Amniotic epithelial cell (primary cell): ENCODE results near the gene ALG12.

ENCODE experiments used
- DNase-seq: peaks from one replicate; pipeline ENCODE4 v3.0.0-alpha.2; 2010; ENCODE audit warnings: low read depth

The ALG12 gene

DNA sequence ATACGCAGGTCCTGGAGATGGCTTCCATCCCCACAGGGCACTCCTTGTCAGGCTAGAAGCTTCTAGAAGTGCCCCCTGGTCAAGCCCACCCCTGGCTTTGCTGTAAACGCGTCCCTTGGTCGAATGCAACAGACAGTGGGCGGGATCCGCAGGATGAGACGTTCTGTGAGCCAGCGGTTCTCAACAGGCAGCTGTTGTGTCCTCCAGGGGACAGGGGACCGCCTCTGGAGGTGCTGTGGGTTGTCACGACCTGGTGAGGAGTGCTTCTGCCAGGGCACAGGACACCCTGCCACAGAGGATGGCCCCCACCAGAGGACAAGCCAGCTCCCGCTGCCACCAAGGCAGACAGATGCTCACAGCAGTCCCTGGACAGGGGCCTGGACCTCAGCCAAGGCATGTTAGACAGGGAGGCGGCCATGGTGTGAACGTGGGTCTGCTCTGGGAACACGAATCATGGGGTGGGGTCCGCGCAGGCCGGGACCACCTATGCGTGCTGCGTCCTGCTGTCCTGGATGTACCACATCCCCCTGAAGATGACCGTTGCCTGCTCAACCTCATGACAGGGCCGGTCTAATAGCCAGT is 11.8 kb upstream of the ALG12 start:
- no peak for DNase-seq

GRCh38 chr22:49929211-49929979 is 11.2 kb upstream of the ALG12 start:
- DNase-seq = no peak

- DNase-seq = no peak
Measured at GRCh38 chr22:49928555-49929210, 10.4 kb upstream of the ALG12 start.

DNA sequence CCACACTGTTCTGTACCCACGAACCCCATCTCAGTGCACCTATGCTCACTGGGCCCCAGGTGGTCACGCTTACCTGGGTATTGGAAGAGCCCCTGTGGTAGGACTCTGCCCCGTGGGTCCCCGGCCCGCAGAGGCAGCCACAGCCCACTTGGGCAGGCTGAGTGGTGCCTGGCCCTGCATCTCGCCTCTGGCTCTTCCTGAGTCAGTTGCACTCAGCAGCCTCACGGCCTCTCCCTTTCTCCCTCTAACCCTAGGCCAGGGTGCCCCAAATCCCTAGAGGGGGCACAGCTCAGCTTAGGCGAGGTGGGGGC is 9.9 kb upstream of the ALG12 start:
- no peak for DNase-seq

DNA sequence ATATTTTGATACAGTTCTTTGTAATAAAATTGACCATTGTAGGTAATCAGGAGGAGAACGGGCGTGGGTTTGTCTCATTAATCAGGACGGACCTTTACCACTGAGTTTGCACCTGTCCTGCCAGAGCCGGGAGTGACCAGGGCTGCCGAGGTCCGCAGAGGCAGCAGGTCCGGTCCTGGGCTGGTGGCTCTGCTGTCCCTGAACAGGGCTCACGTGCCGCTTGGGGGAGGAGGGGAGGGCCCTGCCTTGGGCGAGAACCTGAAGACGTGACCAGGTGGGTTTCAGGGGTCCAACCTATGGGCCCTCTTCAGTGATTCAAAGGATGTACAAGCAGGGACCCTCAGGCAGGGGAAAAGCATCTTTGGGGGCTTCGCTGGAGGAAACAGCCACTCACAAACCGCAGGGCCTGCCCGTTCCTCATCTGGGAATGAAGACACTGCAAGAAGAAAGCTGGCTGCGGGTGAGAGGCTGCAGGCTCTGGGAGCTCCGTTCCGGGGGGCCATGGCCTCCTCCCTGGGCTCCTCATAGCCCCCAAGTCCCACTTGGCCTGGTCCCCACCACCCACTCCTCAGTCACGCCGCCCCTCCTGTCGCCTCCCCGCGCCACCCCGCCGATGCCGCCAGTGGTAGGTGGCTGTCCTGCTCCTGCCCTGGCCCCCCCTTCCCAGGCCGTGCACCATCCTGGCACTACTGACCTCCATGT is 9.4 kb upstream of the ALG12 start:
- no peak for DNase-seq

DNA sequence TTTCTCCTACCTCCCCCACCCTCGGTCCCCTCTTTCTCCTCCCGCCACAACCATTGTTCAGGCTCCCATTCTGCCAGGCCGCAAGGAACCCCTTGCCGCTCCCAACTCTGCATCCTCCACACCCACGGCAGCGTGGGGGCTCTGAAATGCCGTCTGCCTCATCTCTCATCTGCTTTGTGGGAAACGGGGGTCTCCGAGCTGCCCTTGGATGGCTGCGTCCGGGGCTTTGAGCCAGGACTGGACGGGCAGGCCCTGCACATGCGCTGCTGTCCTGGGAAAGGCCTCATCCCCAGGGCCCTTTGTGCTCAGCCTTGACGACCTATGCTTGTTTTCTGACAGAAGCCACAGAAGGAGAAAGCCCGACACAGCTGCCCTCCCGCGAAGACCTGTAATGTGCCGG is 8.7 kb upstream of the ALG12 start:
- no peak for DNase-seq

- DNase-seq = no peak
Measured at GRCh38 chr22:49925525-49926128, 7.4 kb upstream of the ALG12 start.

DNA sequence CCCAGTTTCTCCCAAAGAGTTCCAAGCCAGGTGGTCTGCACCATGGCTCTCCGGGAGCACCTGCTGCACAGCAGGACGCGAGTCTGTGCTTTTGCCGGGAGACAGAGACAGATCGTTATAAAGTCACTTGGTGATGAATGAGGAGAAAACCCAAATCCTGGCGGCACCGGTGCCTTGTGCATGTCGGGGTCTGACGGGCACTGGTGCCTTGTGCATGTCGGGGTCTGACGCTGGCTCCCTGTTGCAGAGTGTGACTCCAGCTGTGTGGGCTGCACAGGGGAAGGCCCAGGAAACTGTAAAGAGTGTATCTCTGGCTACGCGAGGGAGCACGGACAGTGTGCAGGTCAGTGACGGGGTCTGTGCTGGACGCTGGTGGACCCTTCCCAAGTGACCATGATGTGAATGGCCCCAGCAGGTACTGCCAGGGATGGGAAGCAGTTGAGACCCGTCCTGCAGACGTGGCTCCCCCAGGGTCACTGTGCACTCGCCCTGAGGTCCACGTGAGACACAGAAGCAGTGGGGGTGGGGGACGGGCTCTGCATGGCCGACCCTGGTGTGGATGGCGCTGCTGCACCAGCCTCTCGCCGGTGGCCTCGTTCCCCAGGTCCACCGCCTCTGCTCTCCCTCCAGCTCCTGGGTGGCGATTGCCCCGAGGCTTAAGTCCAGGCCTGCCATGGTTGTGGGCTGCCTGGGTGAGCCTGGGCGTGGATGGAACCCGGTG is 6.0 kb upstream of the ALG12 start:
- DNase-seq = no peak

- peak; percentile 38 for DNase-seq
Measured at GRCh38 chr22:49923445-49923844, 5.2 kb upstream of the ALG12 start.

GRCh38 chr22:49922926-49923325 is 4.7 kb upstream of the ALG12 start:
- DNase-seq = no peak

DNA sequence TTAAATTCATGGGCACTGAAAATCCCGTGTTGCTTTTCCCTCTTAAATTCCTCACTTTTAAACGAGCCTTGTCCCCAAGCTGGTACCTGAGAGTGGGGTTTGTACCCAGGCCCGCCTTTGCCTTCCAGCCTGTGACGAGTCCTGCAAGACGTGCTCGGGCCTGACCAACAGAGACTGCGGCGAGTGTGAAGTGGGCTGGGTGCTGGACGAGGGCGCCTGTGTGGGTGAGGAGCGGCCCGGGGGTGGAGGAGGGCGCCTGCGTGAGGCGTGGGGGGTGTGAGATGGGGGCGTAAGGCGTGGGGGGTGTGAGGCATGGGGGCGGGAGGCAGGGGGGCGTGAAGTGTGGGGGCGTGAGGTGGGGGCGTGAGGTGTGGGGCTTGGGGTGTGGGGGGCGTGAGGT is 4.2 kb upstream of the ALG12 start:
- no peak for DNase-seq

- no peak for DNase-seq
Measured at GRCh38 chr22:49921508-49922278, 3.5 kb upstream of the ALG12 start.

DNA sequence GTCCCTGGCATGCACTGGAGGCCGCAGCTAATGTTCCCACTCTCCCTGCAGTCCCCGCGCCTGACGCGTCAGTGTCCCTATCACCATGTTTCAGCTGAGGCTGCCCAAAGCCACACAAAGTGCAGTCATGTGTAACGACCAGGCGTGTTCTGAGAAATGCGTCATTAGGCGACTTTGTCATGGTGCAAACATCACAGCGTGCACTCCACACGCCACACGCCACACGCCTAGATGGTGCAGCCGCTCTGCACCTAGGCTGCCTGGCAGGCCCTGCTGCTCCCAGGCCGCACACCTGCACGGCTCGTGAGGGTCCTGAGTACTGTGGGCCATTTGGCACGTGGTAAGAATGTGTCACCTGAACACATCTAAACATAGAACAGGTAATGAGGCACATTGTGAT is 2.6 kb upstream of the ALG12 start:
- no peak for DNase-seq

- no peak for DNase-seq
Measured at GRCh38 chr22:49918911-49919881, 958 bp upstream of the ALG12 start.

GRCh38 chr22:49916831-49917230 is 1.4 kb downstream of the ALG12 start:
- DNase-seq = no peak

DNA sequence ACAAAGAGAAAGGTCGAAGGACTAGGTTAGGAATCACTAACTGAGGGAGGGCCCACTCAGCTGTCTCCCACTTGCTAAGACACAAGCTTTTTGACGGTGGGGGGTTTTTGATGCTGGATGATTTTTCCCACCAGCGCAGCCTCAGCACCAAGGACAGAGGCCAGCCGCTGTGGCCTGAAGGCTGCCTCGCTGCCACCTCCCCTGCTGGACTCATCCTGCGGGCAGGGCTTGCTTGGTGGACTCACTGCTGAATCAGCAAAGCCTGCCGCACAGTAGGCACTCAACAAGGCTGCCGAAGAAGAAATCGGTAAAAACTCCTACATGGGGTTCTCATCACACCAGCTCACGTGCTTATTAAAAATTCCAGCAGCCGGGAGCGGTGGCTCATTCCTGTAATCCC is 2.6 kb downstream of the ALG12 start:
- DNase-seq = no peak

DNA sequence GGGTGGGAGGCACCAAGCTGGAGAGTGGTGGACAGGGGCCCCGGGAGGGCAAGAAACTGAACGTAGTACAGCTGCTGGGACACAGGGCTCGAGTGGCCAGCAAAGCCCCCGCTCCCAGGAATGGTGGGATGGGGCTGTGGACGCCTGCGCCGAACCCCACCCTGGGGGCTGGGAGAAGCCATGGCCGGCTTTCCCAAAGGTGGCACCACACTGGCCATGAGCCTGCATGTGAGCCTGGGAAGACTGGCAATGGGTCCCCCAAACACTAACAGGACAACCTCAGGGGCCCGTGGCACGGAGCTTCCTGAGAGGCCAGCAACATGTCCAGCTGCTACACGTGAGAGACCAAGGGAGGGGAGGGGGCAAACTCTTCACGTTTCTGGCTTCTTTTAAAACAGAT is 4.0 kb downstream of the ALG12 start:
- no peak for DNase-seq

DNA sequence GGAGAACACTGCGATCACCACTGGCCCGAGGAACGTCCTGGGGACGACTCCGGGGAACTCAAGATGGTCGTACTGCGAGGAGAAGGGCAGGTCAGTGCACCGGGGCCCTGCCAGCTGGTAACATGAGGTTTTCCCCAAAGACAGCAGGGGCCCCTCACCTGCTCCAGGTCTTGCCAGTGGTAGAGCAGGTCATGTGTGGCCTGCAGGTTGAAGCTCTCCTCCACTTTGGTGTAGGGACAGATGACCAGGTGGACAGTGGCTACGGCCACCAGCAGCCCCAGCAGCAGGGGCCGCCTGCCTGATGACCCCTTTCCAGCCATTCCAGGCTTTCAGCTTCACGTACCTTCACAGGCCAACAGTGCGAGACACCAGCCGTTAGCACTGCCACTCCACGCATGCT is 4.8 kb downstream of the ALG12 start:
- DNase-seq = no peak

DNA sequence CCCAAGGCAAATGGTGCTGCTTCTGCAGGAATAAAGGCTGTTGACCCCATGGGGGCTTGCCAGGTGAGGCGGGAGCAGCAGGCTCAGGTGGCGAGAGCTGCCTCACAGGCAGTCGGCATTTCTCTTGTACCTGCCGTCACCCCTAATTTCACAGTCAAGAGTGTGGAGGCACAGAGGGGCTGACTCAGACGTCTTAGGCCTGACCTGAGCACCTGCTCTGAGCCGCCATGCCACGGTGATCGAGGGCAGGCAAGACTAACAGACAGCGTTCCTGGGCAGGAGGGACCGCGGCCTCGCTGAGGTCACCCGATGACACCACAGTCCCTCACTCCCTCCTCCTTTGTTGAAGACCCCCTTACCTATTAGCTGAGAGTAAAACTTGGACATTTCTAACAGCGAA is 5.2 kb downstream of the ALG12 start:
- DNase-seq = no peak
